Ishikawa (cell line): ENCODE data around the gene UBTD2.

Experiments used
- CEBPB ChIP-seq: IDR thresholded peaks from 2 replicates; pipeline ENCODE4 v1.6.1; 2012
- CREB1 ChIP-seq: IDR thresholded peaks from 2 replicates; pipeline ENCODE4 v1.6.1; 2012; ENCODE audit warnings: low read depth
- EGR1 ChIP-seq: IDR thresholded peaks from 2 replicates; pipeline ENCODE4 v1.6.1; 2012
- EP300 ChIP-seq: IDR thresholded peaks from 2 replicates; pipeline ENCODE4 v1.6.1; 2012; ENCODE audit warnings: borderline replicate concordance
- FOXM1 ChIP-seq: IDR thresholded peaks from 2 replicates; pipeline ENCODE4 v1.6.1; 2012; ENCODE audit warnings: low read depth, borderline replicate concordance
- NFIC ChIP-seq: IDR thresholded peaks from 2 replicates; pipeline ENCODE4 v1.6.1; 2012
- RAD21 ChIP-seq: IDR thresholded peaks from 2 replicates; pipeline ENCODE4 v1.6.1; 2012; ENCODE audit warnings: low read depth
- TAF1 ChIP-seq: IDR thresholded peaks from 2 replicates; pipeline ENCODE4 v1.6.1; 2012; ENCODE audit warnings: low read depth, mild to moderate bottlenecking
- TCF12 ChIP-seq: IDR thresholded peaks from 2 replicates; pipeline ENCODE4 v1.6.1; 2012; ENCODE audit warnings: low read depth
- TEAD4 ChIP-seq: IDR thresholded peaks from 2 replicates; pipeline ENCODE4 v1.6.1; 2012
- YY1 ChIP-seq: IDR thresholded peaks from 2 replicates; pipeline ENCODE4 v1.6.1; 2012; ENCODE audit warnings: low read depth
- ZBTB7A ChIP-seq: IDR thresholded peaks from 2 replicates; pipeline ENCODE4 v1.6.1; 2012; ENCODE audit warnings: low read depth
- TF ChIP-seq, protein P1 (sequence below): IDR thresholded peaks from 2 replicates; pipeline ENCODE4 v1.6.1; 2012; ENCODE audit warnings: low read depth, mild to moderate bottlenecking
- TF ChIP-seq, protein P2 (sequence below): IDR thresholded peaks from 2 replicates; pipeline ENCODE4 v1.6.1; 2012
- TF ChIP-seq, protein P3 (sequence below): IDR thresholded peaks from 2 replicates; pipeline ENCODE4 v1.6.1; 2012

UBTD2 gene

DNA sequence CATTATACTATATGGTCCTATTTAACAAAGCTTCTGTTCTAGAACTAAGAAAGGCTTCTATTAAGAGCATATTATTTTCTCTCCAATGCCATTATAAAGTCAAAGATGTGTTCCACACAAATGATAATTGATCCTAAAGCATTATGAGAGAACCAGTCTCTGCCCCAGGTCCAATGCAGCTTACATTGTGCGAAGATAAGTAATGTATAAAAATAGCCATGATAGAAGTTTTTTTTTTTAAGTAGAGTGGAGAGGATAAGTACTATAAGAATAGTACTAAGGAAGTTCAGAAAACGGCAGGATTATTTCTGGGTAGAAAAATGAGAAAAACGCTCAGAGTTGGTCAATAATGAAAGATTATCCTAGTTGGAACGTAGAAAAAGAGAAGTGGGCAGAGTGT, 15.6 kb downstream of the UBTD2 start:
- TF ChIP-seq YY1 = no peak
- no peak for TF ChIP-seq FOXM1

DNA sequence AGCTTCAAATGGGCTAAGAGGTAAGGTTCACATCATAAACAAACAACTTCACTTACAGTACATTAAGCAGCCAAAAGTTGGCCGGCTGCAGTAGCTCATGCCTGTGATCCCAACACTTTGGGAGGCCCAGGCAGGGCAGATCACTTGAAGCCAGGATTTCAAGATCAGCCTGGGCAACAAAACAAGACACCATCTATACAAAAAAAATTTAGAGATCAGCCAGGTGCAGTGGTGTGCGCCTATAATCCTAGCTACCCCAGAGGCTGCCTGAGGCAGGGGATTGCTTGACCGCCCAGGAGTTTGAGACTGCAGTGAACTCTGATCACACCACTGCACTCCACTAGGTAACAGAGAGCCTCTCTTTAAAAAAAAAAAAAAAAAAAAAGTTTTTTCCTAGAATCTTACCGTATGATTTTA, 16.9 kb downstream of the UBTD2 start:
- TF ChIP-seq FOXM1 = no peak
- TF ChIP-seq, protein P1, sequence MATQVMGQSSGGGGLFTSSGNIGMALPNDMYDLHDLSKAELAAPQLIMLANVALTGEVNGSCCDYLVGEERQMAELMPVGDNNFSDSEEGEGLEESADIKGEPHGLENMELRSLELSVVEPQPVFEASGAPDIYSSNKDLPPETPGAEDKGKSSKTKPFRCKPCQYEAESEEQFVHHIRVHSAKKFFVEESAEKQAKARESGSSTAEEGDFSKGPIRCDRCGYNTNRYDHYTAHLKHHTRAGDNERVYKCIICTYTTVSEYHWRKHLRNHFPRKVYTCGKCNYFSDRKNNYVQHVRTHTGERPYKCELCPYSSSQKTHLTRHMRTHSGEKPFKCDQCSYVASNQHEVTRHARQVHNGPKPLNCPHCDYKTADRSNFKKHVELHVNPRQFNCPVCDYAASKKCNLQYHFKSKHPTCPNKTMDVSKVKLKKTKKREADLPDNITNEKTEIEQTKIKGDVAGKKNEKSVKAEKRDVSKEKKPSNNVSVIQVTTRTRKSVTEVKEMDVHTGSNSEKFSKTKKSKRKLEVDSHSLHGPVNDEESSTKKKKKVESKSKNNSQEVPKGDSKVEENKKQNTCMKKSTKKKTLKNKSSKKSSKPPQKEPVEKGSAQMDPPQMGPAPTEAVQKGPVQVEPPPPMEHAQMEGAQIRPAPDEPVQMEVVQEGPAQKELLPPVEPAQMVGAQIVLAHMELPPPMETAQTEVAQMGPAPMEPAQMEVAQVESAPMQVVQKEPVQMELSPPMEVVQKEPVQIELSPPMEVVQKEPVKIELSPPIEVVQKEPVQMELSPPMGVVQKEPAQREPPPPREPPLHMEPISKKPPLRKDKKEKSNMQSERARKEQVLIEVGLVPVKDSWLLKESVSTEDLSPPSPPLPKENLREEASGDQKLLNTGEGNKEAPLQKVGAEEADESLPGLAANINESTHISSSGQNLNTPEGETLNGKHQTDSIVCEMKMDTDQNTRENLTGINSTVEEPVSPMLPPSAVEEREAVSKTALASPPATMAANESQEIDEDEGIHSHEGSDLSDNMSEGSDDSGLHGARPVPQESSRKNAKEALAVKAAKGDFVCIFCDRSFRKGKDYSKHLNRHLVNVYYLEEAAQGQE = no peak
- no peak for TF ChIP-seq TEAD4
- TF ChIP-seq TAF1 = no peak
- TF ChIP-seq RAD21 = no peak
- TF ChIP-seq, protein P2, sequence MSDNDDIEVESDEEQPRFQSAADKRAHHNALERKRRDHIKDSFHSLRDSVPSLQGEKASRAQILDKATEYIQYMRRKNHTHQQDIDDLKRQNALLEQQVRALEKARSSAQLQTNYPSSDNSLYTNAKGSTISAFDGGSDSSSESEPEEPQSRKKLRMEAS = no peak
- TF ChIP-seq ZBTB7A = no peak
- no peak for TF ChIP-seq YY1
- TF ChIP-seq EGR1 = no peak
- TF ChIP-seq CEBPB = no peak
- no peak for TF ChIP-seq TCF12

DNA sequence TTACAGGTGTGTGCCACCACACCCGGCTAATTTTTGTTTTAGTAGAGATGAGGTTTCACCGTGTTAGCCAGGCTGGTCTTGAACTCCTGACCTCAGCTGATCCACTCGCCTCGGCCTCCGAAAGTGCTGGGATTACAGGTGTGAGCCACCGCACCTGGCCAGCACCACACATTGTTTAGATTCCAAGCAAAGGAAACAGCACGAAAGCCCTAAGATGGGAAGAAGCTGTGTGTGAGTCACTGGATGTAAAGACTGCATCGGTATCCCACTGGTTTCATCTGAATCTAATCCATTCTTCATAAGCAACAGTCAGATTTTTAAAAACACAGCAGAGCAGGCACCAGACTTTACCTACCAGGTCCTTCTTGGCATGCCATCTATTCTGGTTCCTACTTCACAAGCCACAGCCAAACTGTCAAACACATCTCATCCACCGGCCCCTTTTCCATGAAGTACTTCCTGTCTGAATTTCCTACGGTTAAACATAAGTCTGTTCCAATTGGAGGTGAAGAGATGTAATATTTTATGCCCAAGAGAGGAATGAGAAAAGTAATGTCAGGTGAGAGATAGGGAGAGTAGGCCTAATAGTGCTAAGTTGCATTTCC, 17.4 kb downstream of the UBTD2 start:
- TF ChIP-seq ZBTB7A = no peak
- peak; percentile 25; the same call in 1 of the 2 replicates for TF ChIP-seq TEAD4

DNA sequence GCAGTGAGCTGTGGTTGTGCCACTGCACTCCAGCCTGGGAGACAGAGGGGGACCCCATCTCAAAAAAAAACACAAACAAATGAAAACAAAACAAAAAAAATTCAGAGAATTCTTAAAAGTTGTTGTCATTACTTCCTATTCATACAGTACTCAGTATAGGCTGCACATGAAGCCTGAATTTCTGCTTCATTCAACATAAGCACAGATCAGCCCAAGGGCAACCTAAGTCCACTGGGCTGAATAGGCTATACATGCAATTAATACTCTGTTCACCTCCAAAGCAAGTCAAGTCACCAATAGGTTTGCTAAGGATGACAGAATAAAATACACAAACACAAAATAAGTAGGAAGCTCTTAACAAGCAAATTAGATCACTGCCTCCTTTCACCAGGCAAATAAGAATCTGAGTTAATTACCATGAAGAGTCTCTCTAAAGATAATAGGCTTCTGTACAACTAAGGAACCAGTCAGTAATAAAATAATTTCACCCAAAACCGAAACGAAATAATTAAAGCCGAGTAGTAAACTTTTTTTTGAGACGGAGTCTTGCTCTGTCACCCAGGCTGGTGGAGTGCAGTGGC, 18.7 kb downstream of the UBTD2 start:
- TF ChIP-seq RAD21 = no peak
- no peak for TF ChIP-seq YY1
- no peak for TF ChIP-seq ZBTB7A
- TF ChIP-seq EP300 = no peak
- TF ChIP-seq, protein P1 = no peak
- TF ChIP-seq, protein P3, sequence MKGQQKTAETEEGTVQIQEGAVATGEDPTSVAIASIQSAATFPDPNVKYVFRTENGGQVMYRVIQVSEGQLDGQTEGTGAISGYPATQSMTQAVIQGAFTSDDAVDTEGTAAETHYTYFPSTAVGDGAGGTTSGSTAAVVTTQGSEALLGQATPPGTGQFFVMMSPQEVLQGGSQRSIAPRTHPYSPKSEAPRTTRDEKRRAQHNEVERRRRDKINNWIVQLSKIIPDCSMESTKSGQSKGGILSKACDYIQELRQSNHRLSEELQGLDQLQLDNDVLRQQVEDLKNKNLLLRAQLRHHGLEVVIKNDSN = no peak
- TF ChIP-seq NFIC = no peak
- no peak for TF ChIP-seq TCF12
- TF ChIP-seq TEAD4 = no peak
- no peak for TF ChIP-seq TAF1
- no peak for TF ChIP-seq CREB1
- TF ChIP-seq CEBPB = no peak

DNA sequence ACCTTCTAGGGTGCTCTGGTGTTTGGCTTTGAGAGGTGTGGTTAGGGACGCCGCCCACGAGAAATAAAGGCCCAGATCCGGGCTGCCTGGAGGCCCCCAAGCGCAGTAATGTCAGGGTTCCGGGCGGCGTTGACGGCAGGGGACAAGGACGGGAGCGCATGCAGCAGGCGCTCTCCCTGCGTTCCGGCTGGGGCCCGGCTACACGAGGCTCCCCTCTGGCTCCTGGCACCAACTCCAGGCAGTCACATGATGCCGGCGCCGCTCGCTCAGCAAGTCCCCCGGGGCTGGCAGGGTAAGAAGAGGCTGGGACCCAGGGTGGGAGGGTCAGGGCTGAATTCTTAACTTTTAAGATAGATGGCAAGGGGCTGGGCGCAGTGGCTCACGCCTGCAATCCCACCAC, 28.1 kb downstream of the UBTD2 start:
- TF ChIP-seq TEAD4 (no peak), TCF12 (no peak), FOXM1 (no peak), YY1 (no peak), CEBPB (no peak), NFIC (no peak), CREB1 (no peak), ZBTB7A (no peak), TAF1 (no peak), RAD21 (no peak), EGR1 (no peak)
- TF ChIP-seq, protein P2 = no peak
- TF ChIP-seq, protein P1 = no peak
- TF ChIP-seq, protein P3 = no peak
